Measurements from ENCODE around the gene CCDC187.

CCDC187 gene

GRCh38 chr9:136313111-136314055 lies 9.5 kb upstream of the CCDC187 start:
- TF ChIP-seq ZFX (IDR thresholded peaks at IDR 0.05), result no peak
- TF ChIP-seq CTCF (conservative IDR thresholded peaks at IDR 0.05), result no peak
- no peak overlapping the region for H3K27ac ChIP-seq

- TF ChIP-seq ZFX (IDR thresholded peaks at IDR 0.05) (no peak), CTCF (conservative IDR thresholded peaks at IDR 0.05) (no peak; the same call in 1 of the 2 replicates)
- no peak overlapping the region for H3K27ac ChIP-seq
These were observed 8.5 kb upstream of the CCDC187 start for GRCh38 chr9:136312436-136312835.

GRCh38 chr9:136312009-136312375 lies 8.1 kb upstream of the CCDC187 start:
- TF ChIP-seq ZFX (IDR thresholded peaks at IDR 0.05) (no peak), CTCF (conservative IDR thresholded peaks at IDR 0.05) (no peak)
- H3K27ac ChIP-seq, result no peak overlapping the region

GRCh38 chr9:136311051-136312008 lies 7.4 kb upstream of the CCDC187 start:
- no peak overlapping the region for H3K27ac ChIP-seq
- TF ChIP-seq CTCF (conservative IDR thresholded peaks at IDR 0.05) (no peak), ZFX (IDR thresholded peaks at IDR 0.05) (no peak)

- no peak overlapping the region for H3K27ac ChIP-seq
- no peak for TF ChIP-seq ZFX (IDR thresholded peaks at IDR 0.05)
- TF ChIP-seq CTCF (conservative IDR thresholded peaks at IDR 0.05), result no peak
These were observed 6.6 kb upstream of the CCDC187 start for GRCh38 chr9:136310273-136311030.

- no peak for TF ChIP-seq CTCF (conservative IDR thresholded peaks at IDR 0.05)
- TF ChIP-seq ZFX (IDR thresholded peaks at IDR 0.05), result no peak
These were observed 5.9 kb upstream of the CCDC187 start for GRCh38 chr9:136309806-136310220.

More at GRCh38 chr9:136309806-136310220, 5.9 kb upstream of the CCDC187 start:
- H3K27ac ChIP-seq, result no peak overlapping the region
